Measurements from ENCODE around the gene ELMO1. TPM values are rescaled to one million over a fixed set of nuclear protein-coding genes. Genes with fewer than 3 reads are reported as not detected.

ELMO1 gene
- total RNA-seq, 1 experiment from 2014 or later, result 1.1 TPM

DNA sequence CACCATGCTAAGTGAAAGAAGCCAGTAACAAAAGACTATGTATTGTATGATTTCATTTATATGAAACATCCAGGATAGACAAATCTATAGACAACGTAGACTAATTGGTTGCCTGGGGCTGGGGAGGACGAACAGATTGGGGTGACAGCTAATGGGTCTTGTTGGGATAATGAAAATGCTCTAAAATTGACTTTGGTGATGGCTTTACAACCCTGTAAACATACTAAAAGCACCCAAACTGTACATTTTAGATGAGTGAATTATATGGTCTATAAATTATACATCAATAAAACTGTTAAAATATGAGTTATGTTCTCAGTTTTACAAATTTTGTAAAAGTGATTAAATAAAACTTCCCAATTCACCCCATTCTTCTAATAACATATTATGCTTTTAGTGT lies 261.5 kb downstream of the ELMO1 start:
- no peak overlapping the region for H3K9ac ChIP-seq (ENCODE audit: low read length)
- H3K4me2 ChIP-seq (ENCODE audit: low read length), result no peak overlapping the region
- no peak overlapping the region for H3K27ac ChIP-seq (ENCODE audit: low read depth, low read length)
- peaks cover 0 to 2% of the 10 kb centered on the region in 2 experiments; a peak in 2 of 4 replicates for H3K4me1 ChIP-seq (ENCODE audit: control insufficient read depth in 1 of 2, insufficient read depth in 2 of 2, low read length in 2 of 2)
- H3K36me3 ChIP-seq (ENCODE audit: control insufficient read depth in 1 of 2, insufficient read depth in 2 of 2, low read length in 2 of 2), result no peaks in the 10 kb centered on the region
- no peaks in the 10 kb centered on the region for H3K9me3 ChIP-seq (ENCODE audit: control insufficient read depth in 1 of 2, insufficient read depth in 1 of 2, low read depth in 1 of 2, low read length in 2 of 2)
- no peaks in the 10 kb centered on the region for H4K20me1 ChIP-seq (ENCODE audit: insufficient read depth)
- CTCF ChIA-PET, result no interaction called here
- no peak for DNase-seq (ENCODE audit: low read depth, low spot score)
- POLR2A ChIA-PET, result no interaction called here
- intact Hi-C loops (cut with micrococcal nuclease), result loop anchor here (10.0 kb wide), 1 partner anchor 362 kb away; no protein-coding TSS in a partner anchor
- ATAC-seq, result no peak
- H3K9me2 ChIP-seq (ENCODE audit: insufficient read depth), result no peaks in the 10 kb centered on the region
- no peak overlapping the region for H2AFZ ChIP-seq (ENCODE audit: low read depth, low read length, poor library complexity, severe bottlenecking)
- H3K4me3 ChIP-seq (replicated peaks in 1 of 2; ENCODE audit: low read depth in 1 of 2, low read length in 2 of 2), result no peak overlapping the region
- RAD21 ChIA-PET (ENCODE audit: low non-redundant PET in 1 of 2, low total read pairs in 2 of 2, uncharacterized antibody in 2 of 2, unreplicated experiment in 2 of 2), result no interaction called here
- no TSS peak for BruUV-seq (replicated peaks)
- no peaks in the 10 kb centered on the region for H3K79me2 ChIP-seq (ENCODE audit: insufficient read depth, low read length)
- no peak for TF ChIP-seq ZFX (IDR thresholded peaks at IDR 0.05)
- no peak for TF ChIP-seq SP1 (IDR thresholded peaks at IDR 0.05; ENCODE audit: low read depth)
- no peak for TF ChIP-seq ZNF274 (IDR thresholded peaks at IDR 0.05; ENCODE audit: low read depth, low read length)
- TF ChIP-seq, protein P1, sequence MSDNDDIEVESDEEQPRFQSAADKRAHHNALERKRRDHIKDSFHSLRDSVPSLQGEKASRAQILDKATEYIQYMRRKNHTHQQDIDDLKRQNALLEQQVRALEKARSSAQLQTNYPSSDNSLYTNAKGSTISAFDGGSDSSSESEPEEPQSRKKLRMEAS (IDR thresholded peaks at IDR 0.05), result no peak
- no peak for TF ChIP-seq POLR2AphosphoS5 (IDR thresholded peaks at IDR 0.05; ENCODE audit: low read depth, low read length)
- TF ChIP-seq POLR2A (IDR thresholded peaks at IDR 0.05; ENCODE audit: borderline replicate concordance, extremely low read depth, insufficient read depth, insufficient read length), result no peak
- TF ChIP-seq YY1 (IDR thresholded peaks at IDR 0.05; ENCODE audit: extremely low read depth, insufficient replicate concordance, low read depth, low read length), result no peak
- TF ChIP-seq SRF (IDR thresholded peaks at IDR 0.05; ENCODE audit: low read depth), result no peak
- no peak for TF ChIP-seq TCF7L2 (IDR thresholded peaks at IDR 0.05; ENCODE audit: borderline replicate concordance, extremely low read depth, insufficient read depth, insufficient read length)
- TF ChIP-seq CEBPB (IDR thresholded peaks at IDR 0.05; ENCODE audit: low read depth), result no peak
- TF ChIP-seq, protein P2, sequence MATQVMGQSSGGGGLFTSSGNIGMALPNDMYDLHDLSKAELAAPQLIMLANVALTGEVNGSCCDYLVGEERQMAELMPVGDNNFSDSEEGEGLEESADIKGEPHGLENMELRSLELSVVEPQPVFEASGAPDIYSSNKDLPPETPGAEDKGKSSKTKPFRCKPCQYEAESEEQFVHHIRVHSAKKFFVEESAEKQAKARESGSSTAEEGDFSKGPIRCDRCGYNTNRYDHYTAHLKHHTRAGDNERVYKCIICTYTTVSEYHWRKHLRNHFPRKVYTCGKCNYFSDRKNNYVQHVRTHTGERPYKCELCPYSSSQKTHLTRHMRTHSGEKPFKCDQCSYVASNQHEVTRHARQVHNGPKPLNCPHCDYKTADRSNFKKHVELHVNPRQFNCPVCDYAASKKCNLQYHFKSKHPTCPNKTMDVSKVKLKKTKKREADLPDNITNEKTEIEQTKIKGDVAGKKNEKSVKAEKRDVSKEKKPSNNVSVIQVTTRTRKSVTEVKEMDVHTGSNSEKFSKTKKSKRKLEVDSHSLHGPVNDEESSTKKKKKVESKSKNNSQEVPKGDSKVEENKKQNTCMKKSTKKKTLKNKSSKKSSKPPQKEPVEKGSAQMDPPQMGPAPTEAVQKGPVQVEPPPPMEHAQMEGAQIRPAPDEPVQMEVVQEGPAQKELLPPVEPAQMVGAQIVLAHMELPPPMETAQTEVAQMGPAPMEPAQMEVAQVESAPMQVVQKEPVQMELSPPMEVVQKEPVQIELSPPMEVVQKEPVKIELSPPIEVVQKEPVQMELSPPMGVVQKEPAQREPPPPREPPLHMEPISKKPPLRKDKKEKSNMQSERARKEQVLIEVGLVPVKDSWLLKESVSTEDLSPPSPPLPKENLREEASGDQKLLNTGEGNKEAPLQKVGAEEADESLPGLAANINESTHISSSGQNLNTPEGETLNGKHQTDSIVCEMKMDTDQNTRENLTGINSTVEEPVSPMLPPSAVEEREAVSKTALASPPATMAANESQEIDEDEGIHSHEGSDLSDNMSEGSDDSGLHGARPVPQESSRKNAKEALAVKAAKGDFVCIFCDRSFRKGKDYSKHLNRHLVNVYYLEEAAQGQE (IDR thresholded peaks at IDR 0.05; ENCODE audit: low read depth), result no peak
- TF ChIP-seq, protein P3, sequence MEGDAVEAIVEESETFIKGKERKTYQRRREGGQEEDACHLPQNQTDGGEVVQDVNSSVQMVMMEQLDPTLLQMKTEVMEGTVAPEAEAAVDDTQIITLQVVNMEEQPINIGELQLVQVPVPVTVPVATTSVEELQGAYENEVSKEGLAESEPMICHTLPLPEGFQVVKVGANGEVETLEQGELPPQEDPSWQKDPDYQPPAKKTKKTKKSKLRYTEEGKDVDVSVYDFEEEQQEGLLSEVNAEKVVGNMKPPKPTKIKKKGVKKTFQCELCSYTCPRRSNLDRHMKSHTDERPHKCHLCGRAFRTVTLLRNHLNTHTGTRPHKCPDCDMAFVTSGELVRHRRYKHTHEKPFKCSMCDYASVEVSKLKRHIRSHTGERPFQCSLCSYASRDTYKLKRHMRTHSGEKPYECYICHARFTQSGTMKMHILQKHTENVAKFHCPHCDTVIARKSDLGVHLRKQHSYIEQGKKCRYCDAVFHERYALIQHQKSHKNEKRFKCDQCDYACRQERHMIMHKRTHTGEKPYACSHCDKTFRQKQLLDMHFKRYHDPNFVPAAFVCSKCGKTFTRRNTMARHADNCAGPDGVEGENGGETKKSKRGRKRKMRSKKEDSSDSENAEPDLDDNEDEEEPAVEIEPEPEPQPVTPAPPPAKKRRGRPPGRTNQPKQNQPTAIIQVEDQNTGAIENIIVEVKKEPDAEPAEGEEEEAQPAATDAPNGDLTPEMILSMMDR (IDR thresholded peaks at IDR 0.05 in 2 of 3, conservative IDR thresholded peaks at IDR 0.05 in 1 of 3; ENCODE audit: borderline replicate concordance in 1 of 3, insufficient read depth in 1 of 3, low read depth in 2 of 3, low read length in 2 of 3), result no peak
- no peak for TF ChIP-seq EZH2phosphoT487 (IDR thresholded peaks at IDR 0.05; ENCODE audit: borderline replicate concordance)
- no peak for TF ChIP-seq RAD21 (IDR thresholded peaks at IDR 0.05; ENCODE audit: low read depth)
- H3K27me3 ChIP-seq (ENCODE audit: insufficient read depth, low read length), result no peaks in the 10 kb centered on the region
